Gastrocnemius medialis (tissue), 4 donors: ENCODE data around the gene VAT1.

Experiments
- POLR2A ChIP-seq, 2 donors: fragments of 450-650 bp; IDR thresholded peaks; one replicate each; pipeline ENCODE4 v1.6.1; 2017; ENCODE audit warnings: antibody characterized with exemption in 2 of 2, mild to moderate bottlenecking in 2 of 2, moderate library complexity in 2 of 2
- TF ChIP-seq, protein P1 (sequence below), 5 experiments: fragments of 450-650 bp in 3 of 5; fragments of 200-600 bp in 2 of 5; sonication (generic) in 2 of 5; IDR thresholded peaks in 4 of 5; conservative IDR thresholded peaks in 1 of 5; 1 replicate in 4 of 5; 2 replicates in 1 of 5; pipeline ENCODE4 v1.5.1; 2016 to 2019; ENCODE audit warnings: antibody characterized with exemption in 5 of 5, mild to moderate bottlenecking in 3 of 5, moderate library complexity in 3 of 5

- TF ChIP-seq, protein P1, sequence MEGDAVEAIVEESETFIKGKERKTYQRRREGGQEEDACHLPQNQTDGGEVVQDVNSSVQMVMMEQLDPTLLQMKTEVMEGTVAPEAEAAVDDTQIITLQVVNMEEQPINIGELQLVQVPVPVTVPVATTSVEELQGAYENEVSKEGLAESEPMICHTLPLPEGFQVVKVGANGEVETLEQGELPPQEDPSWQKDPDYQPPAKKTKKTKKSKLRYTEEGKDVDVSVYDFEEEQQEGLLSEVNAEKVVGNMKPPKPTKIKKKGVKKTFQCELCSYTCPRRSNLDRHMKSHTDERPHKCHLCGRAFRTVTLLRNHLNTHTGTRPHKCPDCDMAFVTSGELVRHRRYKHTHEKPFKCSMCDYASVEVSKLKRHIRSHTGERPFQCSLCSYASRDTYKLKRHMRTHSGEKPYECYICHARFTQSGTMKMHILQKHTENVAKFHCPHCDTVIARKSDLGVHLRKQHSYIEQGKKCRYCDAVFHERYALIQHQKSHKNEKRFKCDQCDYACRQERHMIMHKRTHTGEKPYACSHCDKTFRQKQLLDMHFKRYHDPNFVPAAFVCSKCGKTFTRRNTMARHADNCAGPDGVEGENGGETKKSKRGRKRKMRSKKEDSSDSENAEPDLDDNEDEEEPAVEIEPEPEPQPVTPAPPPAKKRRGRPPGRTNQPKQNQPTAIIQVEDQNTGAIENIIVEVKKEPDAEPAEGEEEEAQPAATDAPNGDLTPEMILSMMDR (IDR thresholded peaks at IDR 0.05 in 4 of 5, conservative IDR thresholded peaks at IDR 0.05 in 1 of 5): no peak
- no peak for TF ChIP-seq POLR2A (IDR thresholded peaks at IDR 0.05)
Measured at GRCh38 chr17:43056051-43056450, 33.9 kb upstream of the VAT1 start.
